GM19438 (cell line): Measurements from ENCODE around the gene PRR11.
A peak's percentile ranks its signal among the peaks of the same experiment; 100 is the strongest.
"Not testable (repeated sequence)": the region's sequence is repeated elsewhere in the genome, so short reads cannot be mapped to it uniquely, and the experiment has no call there.

Source experiments
- ATAC-seq: cut with Tn5 transposase; IDR thresholded peaks from one replicate; pipeline ENCODE4 v1.9.1; 2021; ENCODE audit warnings: low read depth; ENCODE audit not compliant: unreplicated experiment

Gene PRR11

GRCh38 chr17:59151006-59151405, 4.5 kb upstream of the PRR11 start:
- ATAC-seq = no peak

DNA sequence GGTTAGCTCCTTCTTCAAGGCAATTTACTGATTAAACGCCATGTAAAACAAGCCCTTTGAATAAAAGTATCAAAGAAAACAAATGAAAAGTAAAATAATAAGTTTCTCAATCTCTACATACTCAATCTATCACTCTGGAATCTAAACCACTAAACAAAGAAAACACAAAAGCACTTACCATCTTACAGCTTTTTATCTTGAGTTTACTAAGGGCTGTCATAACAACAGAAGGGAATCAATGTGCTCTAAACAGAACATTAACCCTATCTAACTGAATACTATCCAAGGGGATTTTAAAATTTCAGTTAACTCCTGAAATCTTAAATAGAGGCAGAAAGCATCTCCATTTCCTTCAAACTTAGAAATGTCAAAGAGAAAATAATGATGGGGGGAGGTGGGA, 4.0 kb upstream of the PRR11 start:
- no peak for ATAC-seq

DNA sequence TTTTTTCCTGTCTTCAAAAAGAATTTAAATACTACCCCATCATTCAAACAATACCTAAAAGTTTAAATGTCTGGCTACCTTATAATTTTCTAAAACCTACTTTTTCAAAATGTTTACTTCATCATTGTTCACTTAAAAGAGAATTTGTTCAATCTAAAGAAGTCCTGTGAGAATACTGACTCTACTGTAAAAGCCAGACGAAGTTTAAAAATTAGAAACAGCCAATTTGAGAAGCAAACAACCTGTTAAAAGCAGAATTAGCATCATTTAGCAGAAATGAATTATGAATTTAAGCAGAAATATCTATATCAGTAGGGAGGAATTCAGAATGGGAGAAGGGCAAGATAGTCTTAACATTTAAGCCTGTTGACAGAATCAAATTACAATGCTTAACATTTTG, 2.6 kb upstream of the PRR11 start:
- no peak for ATAC-seq

GRCh38 chr17:59154292-59154720, 1.2 kb upstream of the PRR11 start:
- no peak for ATAC-seq

- ATAC-seq = peak; percentile 83
Observed at GRCh38 chr17:59154721-59155438, 666 bp upstream of the PRR11 start, which contains the start of gene SKA2. Gene SKA2 (minus strand): TSS chr17:59155186. CDS start chr17:59155163, 23 bp downstream.

DNA sequence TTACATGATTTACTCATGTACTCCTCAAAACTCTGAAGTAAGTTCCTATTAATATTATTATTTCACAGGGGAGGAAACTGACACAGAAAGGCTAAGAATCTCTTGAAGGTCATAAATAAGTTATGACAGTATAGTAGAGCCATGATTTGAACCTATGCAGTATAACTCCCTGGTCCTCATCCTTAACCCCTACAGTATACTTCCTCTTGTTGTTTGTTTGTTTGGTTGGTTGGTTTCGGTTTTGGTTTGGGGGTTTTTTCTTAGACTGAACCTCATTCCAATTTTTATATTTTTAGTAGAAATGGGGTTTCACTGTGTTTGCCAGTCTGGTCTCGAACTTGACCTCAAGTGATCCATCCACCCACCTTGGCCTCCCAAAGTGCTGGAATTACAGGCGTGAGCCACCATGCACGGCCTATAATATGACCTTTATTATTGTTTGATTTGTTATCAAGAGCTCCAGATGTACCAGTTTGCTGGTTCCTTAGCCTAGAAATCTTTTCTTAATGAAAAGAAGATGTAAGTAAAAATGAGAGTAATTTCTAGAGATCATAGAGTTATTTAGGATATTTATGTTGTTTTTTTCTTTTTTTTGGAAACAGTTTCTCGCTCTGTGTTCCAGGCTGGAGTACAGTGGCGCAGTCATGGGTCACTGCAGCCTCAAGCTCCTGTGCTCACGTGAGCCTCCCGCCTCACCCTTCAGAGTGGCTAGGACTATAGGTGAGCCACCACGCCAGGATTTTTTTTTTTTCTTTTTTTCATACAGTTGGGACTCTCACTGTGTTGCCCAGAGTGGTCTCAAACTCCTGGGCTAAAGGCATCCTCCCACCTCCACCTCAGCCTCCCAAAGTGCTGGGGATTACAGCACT, 4.8 kb downstream of the PRR11 start:
- no peak for ATAC-seq

- no peak for ATAC-seq
Observed at GRCh38 chr17:59161477-59161876, 5.9 kb downstream of the PRR11 start.

GRCh38 chr17:59165933-59166342, 10.4 kb downstream of the PRR11 start:
- no peak for ATAC-seq

DNA sequence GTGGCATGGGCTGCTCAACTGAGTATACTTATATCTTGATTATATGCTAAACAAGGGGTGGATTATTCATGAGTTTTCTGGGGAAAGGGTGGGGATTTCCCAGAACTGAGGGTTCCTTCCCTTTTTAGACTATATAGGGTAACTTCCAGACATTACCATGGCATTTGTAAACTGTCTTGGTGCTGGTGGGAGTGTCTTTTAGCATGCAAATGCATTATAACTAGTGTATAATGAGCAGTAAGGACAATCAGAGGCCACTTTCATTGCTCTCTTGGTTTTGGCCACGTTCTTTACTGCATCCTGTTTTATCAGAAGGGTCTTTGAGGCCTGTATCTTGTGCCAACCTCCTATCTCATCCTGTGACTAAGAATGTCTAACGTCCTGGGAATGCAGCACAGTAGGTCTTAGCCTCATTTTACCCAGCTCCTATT, 12.0 kb downstream of the PRR11 start:
- ATAC-seq = no peak

DNA sequence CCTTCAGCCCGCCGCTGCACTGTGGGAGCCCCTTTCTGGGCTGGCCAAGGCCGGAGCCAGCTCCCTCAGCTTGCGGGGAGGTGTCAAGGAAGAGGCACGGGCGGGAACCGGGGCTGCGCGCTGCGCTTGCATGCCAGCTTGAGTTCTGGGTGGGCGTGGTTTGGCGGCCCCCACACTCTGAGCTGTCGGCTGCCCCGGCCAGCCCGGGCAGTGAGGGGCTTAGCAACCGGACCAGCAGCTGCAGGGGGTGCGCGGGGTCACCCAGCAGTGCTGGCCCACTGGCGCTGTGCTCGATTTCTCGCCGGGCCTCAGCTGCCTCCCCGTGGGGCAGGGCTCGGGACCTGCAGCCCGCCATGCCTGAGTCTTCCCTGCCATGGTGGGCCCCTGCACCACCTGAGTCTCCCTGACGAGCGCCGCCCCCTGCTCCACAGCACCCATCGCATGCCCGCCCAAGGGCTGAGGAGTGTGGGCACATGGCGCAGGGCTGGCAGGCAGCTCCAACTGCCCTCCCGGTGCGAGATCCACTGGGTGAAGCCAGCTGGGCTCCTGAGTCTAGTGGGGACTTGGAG, 17.0 kb downstream of the PRR11 start:
- ATAC-seq = no peak

DNA sequence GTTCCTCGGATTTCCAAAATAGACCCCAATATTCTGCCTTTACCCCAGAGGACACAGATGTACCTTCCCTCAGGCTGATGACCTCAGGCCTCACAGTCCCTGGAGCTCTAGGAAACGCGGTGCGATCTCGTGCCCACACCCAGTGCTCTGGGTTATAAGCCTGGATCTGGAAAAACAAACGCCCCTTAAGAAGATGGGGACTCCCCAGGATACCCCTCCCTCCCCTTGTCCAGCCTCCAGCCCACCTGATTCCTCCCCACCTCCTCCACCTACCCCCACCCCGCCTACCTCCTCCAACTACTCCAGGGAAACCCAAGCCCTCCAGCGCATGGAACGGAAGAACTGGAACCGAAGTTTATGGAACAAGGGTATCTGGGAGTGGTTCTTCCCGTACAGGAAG, 19.1 kb downstream of the PRR11 start:
- ATAC-seq = no peak

- no peak for ATAC-seq
Observed at GRCh38 chr17:59175076-59175475, 19.5 kb downstream of the PRR11 start.

DNA sequence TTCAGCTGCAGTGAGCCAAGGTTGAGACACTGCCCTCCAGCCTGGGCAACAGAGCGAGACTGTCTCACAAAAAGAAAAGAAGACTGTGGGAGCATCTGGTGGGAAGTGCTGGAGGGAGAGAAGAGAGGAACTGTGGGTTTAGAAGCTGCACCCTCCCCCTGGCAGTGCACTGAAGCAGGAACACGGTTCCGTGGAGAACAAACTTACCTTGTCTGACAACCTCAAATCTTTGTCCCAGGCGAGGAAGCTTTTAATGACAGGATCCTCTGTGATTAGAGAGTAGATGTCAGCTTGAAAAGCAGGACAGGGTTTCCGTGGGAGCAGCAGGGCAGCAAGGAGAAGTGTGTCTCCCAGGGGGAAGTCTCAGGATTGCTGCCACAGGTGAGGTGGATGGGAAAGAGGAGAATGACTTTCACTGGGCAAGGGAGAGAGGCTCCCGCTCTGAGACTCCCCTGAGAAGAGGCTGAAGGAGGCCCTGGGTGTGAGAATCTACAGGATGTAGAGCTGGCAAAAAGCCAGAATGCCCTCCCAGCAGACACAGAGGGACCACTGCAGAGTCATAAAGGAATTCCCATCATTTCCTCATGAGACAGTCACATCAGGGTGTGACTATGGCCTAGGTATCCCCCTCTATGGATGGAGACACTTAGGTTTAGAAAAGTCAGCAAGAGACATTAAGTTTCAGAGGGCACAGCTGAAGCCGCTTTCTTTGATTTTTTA, 22.9 kb downstream of the PRR11 start:
- ATAC-seq = no peak

DNA sequence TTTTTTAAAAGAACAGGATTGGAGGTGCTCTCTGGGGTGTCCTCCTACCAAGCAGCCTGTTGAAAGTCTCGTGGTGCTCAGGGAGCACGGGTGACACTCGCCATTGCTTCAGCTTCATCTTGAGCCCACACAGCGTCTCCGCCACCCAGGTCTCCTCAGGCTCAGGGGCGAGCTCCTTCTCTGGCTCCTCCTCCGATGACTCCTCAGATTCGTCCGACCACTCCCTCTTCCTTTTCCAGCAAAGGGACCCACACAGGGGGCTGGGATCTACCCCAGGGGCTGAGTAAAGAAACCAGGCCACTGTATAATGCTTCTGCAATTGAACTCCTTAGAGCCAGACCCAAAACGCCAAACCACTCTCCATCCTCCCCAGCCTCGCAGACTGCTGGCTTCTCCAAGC, 24.1 kb downstream of the PRR11 start:
- ATAC-seq = not testable (repeated sequence)

- no peak for ATAC-seq
Observed at GRCh38 chr17:59180626-59181025, 25.1 kb downstream of the PRR11 start.

DNA sequence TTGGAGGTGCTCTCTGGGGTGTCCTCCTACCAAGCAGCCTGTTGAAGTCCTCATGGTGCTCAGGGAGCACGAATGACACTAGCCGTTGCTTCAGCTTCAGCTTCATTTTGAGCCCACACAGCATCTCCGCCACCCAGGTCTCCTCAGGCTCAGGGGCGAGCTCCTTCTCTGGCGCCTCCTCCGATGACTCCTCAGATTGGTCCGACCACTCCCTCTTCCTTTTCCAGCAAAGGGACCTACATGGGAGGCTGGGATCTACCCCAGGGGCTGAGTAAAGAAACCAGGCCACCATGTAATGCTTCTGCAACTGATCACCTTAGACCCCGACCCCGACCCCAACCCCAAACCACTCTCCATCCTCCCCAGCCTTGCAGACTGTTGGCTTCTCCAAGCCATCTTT, 25.9 kb downstream of the PRR11 start:
- ATAC-seq = no peak

GRCh38 chr17:59185997-59186396, 30.5 kb downstream of the PRR11 start:
- ATAC-seq = no peak

DNA sequence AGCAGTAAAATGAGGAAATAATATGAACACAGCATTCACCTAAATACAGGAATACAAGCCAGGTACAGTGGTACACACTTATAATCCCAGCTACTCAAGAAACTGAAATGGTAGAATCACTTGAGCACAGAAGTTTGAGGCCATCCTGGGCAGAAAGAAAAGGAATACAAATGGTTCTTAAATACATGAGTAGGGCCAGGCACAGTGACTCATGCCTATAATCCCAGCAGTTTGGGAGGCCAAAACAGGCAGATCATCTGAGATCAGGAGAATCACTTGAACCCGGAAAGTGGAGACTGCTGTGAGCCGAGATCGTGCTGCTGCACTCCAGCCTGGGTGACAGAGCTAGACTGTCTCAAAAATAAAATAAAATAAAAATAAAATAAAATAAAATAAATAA, 31.3 kb downstream of the PRR11 start:
- no peak for ATAC-seq

GRCh38 chr17:59190806-59191205, 35.3 kb downstream of the PRR11 start:
- ATAC-seq = no peak

GRCh38 chr17:59193336-59193862, 37.9 kb downstream of the PRR11 start:
- ATAC-seq = no peak
